ENCODE results near the gene TMEM187.

The TMEM187 gene

GRCh38 chrX:153935326-153935851, 37.2 kb upstream of the TMEM187 start:
- no peak for FAIRE-seq

GRCh38 chrX:153937056-153937455, 35.5 kb upstream of the TMEM187 start:
- no peak for FAIRE-seq

DNA sequence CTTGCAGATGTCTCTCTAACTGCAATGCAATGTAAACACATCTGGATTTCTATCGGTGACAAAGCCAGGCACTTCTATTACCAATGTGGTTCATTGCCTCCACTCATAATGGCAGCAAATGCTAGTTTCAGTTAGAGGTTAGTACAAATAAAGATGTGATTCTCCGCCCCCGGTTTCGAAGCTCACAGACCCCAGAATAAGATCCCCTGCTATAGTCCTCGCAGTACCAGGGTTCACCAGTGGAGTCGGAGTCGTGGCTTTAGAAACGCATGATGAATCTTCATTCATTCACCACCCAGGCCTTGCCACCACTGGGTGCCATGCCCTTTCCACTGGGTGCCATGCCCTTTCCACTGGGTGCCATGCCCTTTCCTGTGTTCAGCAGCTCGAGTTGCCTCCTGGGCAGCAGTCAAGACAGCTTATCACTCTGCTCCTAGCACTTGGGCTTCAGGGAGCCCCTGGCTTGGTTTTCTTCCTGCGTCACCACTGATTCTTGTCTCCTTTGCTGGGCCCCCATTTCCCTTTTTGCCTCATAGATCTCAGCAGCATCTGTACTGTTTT, 34.2 kb upstream of the TMEM187 start:
- no peak for FAIRE-seq

GRCh38 chrX:153939573-153939972, 33.0 kb upstream of the TMEM187 start:
- no peak for FAIRE-seq

DNA sequence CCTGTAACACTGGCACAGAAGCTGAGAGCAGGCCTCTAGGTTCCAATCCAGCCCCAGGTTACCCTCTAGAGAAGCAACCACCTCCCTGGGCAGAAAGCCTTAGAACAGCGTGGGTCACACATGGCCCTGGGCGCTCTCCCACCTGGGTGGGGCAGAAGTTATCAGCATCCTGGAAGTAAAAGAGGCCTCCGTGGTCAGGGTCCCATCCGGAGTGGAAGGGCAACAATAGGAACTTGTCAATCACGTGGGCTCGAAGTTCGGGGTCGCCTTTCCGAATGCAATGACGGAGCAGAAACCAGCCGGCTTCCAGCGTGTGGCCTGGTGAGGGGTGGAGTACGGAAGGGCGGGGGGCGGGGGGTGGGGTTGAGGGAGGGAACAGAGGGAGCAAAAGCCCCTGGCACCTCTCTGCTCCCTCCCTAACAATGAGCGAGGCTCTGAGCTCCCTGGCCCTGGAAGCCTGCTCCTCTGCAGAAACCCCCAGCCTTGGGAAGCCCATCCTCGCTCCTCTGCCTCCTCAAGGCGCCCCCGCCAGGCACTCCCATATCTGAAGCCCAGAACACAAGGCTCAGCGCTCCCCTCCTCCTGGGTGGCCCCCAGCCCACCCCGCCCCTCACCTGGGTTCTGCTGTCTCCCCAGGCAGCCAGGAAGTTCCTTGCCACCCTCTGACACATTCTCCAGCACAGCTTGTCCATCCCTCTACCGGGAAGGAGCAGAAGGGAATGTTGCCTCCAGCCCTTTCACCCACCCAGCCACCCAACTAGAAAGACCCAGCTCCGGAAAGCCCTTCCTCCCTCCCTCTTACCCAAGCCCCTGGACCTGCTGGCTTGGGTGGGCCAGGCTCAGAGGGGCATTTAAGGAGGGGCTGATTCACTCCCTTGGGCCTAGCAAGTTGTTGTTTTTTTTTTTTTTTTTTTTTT, 31.0 kb upstream of the TMEM187 start:
- no peak for FAIRE-seq

GRCh38 chrX:153944140-153944799, 28.3 kb upstream of the TMEM187 start, which contains the start of gene RENBP:
RENBP (minus strand) TSS chrX:153944643; CDS start chrX:153944610, 33 bp downstream.
- no peak for FAIRE-seq

- FAIRE-seq, result no peak
These were observed 27.8 kb upstream of the TMEM187 start for GRCh38 chrX:153944800-153945150.

- FAIRE-seq, result no peak
These were observed 26.3 kb upstream of the TMEM187 start for GRCh38 chrX:153945956-153946943.

GRCh38 chrX:153947009-153947769, 25.4 kb upstream of the TMEM187 start:
- peak; percentile 90 for FAIRE-seq

- FAIRE-seq, result no peak
These were observed 24.5 kb upstream of the TMEM187 start for GRCh38 chrX:153948002-153948466.

DNA sequence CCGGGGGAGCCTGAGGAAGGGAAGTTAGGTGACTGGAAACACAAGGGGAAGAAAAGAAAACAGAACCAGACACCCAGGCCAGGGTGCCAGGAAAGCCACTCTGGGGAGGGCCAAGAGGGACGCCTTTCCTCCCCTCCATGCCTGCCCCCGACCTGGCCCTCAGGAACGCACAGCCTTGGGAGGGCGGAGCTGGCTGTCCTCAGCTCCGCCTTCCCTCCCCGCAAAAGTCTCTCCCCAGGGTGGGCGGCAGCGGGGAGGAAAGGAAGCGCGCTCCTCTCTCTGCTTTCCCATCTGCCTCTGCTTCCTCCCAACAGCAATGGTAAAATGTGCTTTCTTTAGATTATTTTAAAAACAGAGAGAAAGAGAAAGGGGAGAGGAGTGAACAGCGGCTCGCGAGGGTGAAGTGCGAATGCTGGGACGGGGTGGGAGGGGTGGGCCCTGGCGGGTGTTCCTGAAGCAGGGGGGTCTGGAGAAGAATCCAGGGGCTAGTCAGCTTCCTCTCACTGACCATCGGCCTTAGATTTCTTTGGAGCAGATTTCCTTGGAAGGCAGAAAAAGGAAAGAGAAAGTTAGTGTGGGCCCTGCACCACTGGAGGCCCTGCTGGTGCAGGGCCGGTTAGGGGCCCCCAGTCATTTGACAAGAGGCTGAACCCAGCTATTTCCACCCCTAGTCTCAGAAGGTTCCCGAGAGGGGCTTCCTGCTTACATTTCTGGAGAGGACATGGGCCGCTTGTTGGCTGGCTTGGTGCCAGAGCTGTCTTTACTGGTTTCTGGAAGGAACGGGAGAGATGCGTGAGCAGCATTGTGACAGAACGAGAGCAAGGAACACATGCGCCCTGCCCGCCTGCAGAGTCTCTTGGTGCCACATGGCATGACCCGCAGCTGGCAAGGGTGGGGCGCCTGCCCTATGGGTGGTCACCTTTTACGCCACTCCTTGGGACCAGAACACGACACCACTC, 23.4 kb upstream of the TMEM187 start:
- FAIRE-seq, result no peak

DNA sequence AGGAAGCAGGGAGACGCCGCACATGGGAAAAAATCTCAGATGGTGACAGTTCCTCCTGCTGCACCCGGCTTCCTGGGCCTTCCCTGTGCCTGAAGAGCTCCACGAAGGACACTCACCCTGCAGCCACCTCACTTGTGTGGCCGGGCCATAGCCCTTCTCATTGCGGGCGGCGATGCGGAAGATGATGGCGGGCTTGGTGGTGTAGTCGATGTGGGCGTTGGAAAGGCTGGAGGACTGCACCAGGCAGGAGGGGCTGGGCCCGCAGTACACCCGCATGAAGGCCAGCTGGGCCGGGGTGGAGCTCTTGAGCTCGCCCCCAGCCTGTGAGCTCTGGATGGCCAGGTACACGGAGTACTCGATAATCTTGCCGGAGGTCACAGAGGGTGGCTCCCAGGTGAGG, 22.4 kb upstream of the TMEM187 start:
- FAIRE-seq, result no peak

DNA sequence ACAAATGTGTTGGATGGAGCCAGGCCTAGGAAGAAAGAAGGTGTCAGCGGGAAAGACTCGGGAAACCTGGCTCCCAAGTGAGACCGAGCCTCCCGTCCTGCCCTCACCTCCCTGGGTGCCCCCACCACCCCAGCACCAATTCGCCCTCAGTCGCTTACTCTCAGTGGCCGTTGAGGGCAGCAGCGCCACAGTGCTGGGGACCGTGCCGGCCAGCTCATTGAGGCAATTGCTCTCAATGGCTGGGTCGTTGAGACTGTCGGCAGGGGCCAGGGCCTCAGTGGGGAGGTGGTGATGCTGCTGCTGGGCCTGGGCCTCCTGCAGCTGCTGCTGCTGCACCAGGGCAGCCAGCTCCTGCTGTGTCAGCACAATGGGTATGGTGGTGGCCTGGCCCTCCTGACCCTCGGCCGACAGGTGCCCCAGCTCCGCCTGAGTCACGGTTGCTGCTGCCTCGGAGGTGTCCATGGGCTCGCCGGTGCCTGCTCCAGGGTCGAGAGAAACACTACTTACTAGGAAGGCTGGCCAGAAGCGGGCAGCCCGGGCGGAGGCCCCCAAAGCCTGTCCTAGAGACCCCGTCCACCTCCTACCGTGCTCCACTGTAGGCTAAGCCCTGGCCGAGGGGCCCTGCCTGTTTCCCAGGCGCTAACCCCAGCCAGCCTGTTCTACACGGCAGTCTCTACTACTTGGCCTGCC, 20.7 kb upstream of the TMEM187 start:
- FAIRE-seq, result no peak

GRCh38 chrX:153952373-153953026, 20.1 kb upstream of the TMEM187 start:
- FAIRE-seq, result no peak

DNA sequence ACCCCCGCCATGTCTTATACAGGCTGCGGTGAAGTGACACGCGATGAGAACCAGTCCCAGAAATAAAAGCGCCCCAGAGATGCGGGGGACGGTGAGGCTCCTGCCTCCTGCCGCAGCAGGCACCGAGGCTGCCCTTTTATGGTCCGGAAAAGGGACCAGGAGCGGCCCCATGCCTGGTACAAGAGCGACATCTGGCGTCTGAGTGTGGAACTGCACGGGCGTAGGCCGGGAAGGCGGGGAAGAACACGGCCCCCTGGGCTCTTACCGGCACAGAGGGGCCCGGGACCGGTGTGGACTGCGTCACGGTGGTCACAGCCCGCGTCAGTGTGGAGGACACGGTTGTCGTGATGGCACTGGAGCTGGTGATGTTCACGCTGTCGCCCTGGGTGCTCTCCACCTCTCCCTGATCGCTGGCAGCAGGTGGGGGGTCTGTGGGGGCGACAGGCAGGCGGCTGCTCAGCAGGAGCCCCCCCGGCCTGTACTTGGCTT, 19.2 kb upstream of the TMEM187 start:
- no peak for FAIRE-seq

DNA sequence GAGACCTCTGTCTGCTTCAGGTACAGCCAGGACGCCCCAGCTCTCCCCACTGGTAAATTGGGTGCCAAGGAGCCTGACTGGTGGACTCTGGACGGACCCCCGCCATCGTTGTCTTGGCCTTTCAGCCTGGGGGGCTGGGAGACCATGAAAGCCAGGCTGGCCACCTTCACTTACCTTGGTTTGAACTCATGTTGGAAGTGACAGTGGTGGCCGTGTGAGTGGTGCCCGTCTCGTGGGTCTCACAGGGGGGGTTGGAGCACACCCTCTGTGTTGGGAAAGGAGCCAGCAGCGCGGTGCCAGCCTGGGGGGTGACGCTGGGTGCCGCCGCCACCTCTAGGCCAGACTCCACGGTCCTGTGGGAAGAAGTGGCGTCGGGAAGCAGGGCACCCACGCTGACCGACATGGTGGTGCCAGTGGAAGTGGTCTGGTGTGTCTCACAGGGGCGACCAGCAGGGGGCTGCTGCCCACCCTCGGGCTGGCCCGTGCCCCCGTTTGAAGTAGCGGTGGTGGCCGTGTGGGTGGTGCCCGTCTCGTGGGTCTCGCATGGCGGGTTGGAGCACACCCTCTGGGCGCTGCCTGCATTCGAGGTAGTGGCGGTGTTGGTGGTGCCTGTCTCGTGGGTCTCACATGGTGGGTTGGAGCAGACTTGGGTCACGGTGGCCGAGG, 18.5 kb upstream of the TMEM187 start:
- FAIRE-seq, result no peak

DNA sequence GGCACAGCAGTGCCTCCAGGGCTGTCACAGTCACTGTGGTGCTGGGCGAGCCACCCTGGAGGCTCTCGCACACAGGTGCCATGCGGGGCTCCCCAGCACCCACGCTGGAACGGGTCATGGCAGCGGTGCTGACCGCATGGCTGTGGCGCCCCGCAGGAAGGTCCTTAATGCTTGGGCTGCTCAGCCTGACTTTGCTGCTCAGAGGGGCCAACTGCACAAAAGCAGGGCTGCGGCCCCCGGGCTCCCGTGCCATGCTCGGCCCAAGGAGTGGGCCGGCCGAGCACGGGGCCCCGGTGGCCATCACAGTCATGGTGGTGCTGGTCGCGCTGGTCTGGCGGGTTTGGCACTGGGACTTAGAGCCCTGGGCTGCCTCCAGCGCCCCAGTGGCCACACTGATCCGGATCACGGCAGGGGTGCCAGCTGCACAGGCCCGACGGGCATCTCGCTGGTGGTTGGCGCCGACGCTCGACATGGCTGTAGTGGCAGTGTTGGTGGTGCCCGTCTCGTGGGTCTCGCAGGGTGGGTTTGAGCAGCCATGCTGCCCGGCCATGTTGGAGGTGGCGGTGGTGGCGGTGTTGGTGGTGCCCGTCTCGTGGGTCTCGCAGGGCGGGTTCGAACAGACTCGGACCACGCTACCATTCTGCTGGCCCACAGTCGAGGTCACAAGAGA, 17.9 kb upstream of the TMEM187 start:
- no peak for FAIRE-seq

Data from islet of Langerhans (tissue), 1 donor.